ENCODE results near the gene ZEB2.

Gene ZEB2

GRCh38 chr2:144465749-144466148, 54.2 kb downstream of the ZEB2 start:
- H3K4me3 ChIP-seq (replicated peaks in 1 of 2; ENCODE audit: low read depth in 2 of 2, low read length in 2 of 2), result no peak overlapping the region
- TF ChIP-seq, protein P1, sequence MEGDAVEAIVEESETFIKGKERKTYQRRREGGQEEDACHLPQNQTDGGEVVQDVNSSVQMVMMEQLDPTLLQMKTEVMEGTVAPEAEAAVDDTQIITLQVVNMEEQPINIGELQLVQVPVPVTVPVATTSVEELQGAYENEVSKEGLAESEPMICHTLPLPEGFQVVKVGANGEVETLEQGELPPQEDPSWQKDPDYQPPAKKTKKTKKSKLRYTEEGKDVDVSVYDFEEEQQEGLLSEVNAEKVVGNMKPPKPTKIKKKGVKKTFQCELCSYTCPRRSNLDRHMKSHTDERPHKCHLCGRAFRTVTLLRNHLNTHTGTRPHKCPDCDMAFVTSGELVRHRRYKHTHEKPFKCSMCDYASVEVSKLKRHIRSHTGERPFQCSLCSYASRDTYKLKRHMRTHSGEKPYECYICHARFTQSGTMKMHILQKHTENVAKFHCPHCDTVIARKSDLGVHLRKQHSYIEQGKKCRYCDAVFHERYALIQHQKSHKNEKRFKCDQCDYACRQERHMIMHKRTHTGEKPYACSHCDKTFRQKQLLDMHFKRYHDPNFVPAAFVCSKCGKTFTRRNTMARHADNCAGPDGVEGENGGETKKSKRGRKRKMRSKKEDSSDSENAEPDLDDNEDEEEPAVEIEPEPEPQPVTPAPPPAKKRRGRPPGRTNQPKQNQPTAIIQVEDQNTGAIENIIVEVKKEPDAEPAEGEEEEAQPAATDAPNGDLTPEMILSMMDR (IDR thresholded peaks at IDR 0.05; ENCODE audit: low read depth, low read length), result no peak
- no peak for DNase-seq (ENCODE audit: low read depth in 2 of 2)

DNA sequence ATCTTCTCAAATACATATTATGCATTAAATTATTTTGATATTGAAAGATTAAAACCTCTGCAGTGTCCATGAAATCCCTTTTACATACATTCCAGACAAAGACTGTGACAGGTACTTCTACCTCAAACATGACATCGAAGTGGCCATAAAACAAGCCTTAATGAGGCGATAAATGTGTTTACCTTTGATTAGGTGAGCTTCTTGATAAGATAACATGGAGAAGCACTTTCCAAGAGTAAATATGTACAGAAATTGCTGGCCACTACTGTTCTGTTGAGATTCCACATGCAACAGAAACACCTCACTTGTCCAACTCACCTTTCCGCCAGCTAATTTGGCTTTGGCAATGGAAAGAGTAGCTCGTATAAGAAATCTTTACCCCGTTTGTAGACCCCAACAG, 55.2 kb downstream of the ZEB2 start:
- no peak overlapping the region for H3K4me3 ChIP-seq (replicated peaks in 1 of 2; ENCODE audit: low read depth in 2 of 2, low read length in 2 of 2)
- no peak for DNase-seq (ENCODE audit: low read depth in 2 of 2)
- TF ChIP-seq, protein P1 (IDR thresholded peaks at IDR 0.05; ENCODE audit: low read depth, low read length), result no peak

DNA sequence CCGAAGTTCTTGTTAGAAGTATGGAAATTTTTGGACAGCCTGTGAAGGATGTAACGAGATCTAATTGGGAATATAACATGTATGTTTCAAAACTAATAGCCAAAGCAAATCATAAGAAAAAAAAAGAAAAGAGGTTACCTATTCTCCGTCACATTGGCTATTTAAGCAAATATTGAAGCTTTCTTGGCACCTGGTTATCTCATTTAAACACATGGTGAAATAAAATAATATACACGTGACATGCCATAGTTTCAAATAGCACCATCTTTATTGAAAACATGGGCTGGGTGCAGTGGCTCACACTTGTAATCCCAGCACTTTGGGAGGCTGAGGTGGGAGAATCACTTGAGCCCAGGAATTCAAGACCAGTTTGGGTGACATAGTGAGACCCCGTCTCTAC, 56.7 kb downstream of the ZEB2 start:
- TF ChIP-seq, protein P1 (IDR thresholded peaks at IDR 0.05; ENCODE audit: low read depth, low read length), result no peak
- DNase-seq (ENCODE audit: low read depth in 2 of 2), result no peak
- H3K4me3 ChIP-seq (replicated peaks in 1 of 2; ENCODE audit: low read depth in 2 of 2, low read length in 2 of 2), result no peak overlapping the region

- TF ChIP-seq, protein P1 (IDR thresholded peaks at IDR 0.05; ENCODE audit: low read depth, low read length), result no peak
- no peak overlapping the region for H3K4me3 ChIP-seq (replicated peaks in 1 of 2; ENCODE audit: low read depth in 2 of 2, low read length in 2 of 2)
- DNase-seq (ENCODE audit: low read depth in 2 of 2), result no peak
Observed at GRCh38 chr2:144462266-144462665, 57.7 kb downstream of the ZEB2 start.

DNA sequence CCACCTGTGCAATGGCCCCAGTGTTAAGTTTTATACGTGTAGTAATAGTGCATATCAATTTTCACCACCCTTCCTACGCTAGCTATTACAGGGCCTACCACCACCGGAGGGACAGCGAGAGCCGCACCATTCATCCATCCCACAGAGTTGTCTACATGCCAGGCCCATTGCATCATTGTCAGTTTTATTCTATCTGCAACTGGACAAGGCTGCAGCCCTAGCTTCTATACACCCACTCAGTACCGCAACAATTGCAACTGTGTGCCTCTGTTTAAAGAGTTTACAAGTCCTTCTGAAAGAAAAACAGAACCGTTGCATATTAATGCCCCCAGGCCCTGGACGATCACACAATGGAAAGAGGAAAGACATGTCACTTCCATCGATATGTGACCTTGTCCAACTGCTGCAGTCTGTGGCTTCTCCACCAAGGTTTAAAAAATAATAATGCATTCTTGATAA, 58.6 kb downstream of the ZEB2 start:
- peak; percentile 89 to 90 for DNase-seq (ENCODE audit: low read depth in 2 of 2)
- TF ChIP-seq, protein P1 (IDR thresholded peaks at IDR 0.05; ENCODE audit: low read depth, low read length), result peak; percentile 37
- H3K4me3 ChIP-seq (replicated peaks in 1 of 2; ENCODE audit: low read depth in 2 of 2, low read length in 2 of 2), result no peak overlapping the region

DNA sequence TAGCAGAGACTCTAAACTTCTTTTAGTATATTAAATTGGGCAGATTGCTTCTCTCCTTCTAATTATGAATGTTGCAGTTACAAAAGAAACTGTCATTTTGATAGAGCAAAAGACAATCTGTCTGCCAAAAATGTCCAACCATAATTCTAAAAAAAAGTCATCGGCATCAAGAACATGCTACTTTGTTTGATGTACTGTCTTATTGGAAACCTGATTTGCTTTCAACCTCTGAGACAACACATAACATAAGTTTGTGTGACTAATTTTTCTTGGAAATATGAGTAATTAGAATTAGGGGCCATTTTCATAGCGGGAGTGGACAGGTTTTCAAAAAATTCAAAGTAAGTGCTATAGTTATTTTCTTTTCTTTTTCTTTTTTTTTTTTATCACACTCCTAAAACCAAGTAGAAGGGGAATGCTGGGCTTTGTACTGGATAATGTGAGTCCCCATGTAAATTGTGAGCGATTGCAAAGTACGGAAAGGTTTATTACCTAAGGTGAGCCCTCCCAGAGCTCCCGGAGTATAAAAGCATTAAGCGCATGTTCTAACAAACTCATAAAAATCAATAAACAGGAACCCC, 59.1 kb downstream of the ZEB2 start:
- H3K4me3 ChIP-seq (replicated peaks in 1 of 2; ENCODE audit: low read depth in 2 of 2, low read length in 2 of 2), result no peak overlapping the region
- TF ChIP-seq, protein P1 (IDR thresholded peaks at IDR 0.05; ENCODE audit: low read depth, low read length), result no peak
- DNase-seq (ENCODE audit: low read depth in 2 of 2), result no peak

GRCh38 chr2:144459937-144460336, 60.0 kb downstream of the ZEB2 start:
- DNase-seq (ENCODE audit: low read depth in 2 of 2), result peak; percentile 91 to 97
- no peak overlapping the region for H3K4me3 ChIP-seq (replicated peaks in 1 of 2; ENCODE audit: low read depth in 2 of 2, low read length in 2 of 2)
- TF ChIP-seq, protein P1 (IDR thresholded peaks at IDR 0.05; ENCODE audit: low read depth, low read length), result no peak
